Renal cortex interstitium (tissue), 11 donors: Measurements from ENCODE around the gene NOS1AP. TPM values are rescaled to one million over a fixed set of nuclear protein-coding genes. Genes with fewer than 3 reads are reported as not detected.
"Not testable (repeated sequence)": the region's sequence is repeated elsewhere in the genome, so short reads cannot be mapped to it uniquely, and the experiment has no call there.

Source experiments
- DNase-seq, 11 donors: peaks; one replicate each; pipeline ENCODE4 v3.0.0-alpha.2; 2013; ENCODE audit warnings: low read depth in 9 of 11, low spot score in 4 of 11; ENCODE audit errors: extremely low read depth in 1 of 11
- polyA plus RNA-seq, 3 donors: library from polyadenylated mRNA; unstranded; fragments of 120-200 nt; gene quantifications; one replicate each; pipeline ENCODE4 v1.2.1, GENCODE V29; 2013; ENCODE audit not compliant: insufficient read length in 3 of 3

NOS1AP gene
- polyA plus RNA-seq, 3 donors: 9.6 to 18.0 (median 10.4) TPM

DNA sequence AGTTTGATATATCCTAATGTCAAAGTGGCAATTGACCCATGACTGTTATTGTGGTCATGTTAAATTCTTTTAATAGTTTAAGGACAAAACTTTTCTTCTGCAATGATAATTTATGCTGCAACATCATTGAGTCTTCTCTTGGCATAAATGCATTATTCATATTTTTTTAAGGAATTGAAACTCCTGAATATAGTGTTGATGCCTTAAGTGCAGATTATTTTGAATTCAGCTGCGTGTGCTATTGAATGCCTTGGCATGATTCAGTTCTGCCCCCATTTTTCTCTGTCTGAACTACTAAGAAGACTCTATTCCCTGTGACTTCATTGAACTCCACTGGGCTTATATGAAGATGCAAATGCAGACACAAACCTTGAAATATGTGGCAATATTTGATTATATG lies 22.6 kb upstream of the NOS1AP start:
- DNase-seq: no peak

DNA sequence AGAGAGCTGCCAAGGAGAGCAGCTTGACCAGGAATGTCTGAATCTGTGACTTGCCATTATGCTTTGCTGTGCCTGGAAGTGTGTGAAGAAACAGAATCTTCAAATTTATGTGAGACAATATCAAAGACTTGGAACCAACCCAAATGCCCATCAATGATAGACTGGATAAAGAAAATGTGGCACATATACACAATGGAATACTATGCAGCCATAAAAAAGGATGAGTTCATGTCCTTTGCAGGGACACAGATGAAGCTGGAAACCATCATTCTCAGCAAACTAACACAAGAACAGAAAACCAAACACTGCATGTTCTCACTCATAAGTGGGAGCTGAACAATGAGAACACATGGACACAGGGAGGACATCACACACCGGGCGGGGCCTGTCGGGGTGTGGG lies 15.5 kb upstream of the NOS1AP start:
- DNase-seq: not testable (repeated sequence)

DNA sequence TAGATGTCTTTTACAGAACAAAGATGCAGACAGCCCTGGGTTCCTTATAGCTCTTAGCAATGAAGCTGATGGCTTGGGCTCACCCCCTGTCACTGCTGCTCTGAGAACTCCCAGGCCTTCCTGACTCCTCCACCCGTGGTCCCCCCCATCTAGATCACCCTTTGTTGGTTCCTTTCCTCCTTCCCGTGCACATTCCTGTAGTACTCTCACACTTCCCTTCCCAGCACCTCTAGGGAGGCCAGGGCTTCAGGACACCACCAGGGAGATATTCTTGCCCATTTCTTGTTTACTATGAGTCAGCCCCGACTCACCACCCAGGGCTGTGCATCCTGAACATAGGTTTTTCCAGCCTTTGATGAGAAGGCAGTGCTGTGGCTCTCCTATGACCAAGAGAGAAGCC lies 14.4 kb upstream of the NOS1AP start:
- DNase-seq: no peak

DNA sequence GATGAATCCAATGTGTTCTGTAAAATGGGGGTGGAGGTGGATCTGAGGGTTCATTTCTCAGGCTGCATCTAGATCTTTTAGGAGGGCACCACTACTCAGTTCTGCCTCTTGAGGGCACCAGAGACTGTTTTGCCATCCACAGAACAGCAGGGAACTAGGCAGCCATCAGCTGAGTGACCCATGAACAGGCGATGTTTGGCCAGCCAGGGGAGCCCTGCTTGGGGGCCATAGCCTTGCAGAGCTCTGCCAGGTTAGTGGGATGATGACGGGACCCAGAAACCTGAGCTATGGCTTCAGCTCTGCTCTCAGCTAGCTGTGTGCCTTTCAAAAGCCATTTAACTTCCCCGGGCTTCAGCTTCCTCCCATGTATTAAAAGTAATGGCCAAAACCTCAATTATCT lies 13.4 kb upstream of the NOS1AP start:
- DNase-seq: peak in 8 of 11 donors; percentile 38 to 68 (median 60)

DNA sequence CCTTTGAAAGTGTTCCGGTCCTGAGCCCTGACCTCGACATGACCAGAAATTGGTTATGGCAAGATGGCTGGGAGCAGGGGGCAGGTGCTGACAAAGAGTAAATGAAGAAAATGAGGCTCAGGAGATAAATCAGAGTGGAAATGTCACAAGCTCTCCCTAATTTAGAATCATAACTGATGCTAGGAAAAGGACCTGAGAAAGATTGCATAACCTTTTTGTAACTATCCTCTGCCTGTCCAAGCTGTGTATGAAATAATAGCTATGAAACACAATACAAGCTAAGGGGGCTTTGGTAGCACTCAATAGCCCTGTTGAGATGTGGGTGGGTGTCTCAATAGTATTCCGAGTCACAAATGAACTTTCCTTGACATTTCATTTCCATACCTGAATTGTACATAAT lies 12.9 kb upstream of the NOS1AP start:
- DNase-seq: no peak

DNA sequence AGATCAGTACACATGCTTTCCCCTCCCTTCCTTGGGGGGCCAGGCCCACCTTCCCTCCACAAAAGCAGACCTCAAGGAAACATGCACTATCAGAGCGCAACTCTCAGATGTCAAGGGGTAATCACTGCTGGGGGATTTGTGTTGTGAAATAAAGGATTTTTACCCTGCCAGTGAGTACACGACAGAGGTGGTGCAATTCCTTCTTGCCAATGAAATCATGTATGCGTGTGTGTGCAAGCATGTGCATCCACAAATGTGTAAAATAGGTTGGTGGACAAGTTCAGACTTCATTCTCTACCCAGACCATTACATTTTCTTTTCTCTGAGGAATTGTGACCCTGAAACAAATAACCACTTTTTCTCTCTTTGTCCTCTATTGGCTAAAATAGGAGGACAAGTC lies 9.8 kb upstream of the NOS1AP start:
- no peak for DNase-seq

DNA sequence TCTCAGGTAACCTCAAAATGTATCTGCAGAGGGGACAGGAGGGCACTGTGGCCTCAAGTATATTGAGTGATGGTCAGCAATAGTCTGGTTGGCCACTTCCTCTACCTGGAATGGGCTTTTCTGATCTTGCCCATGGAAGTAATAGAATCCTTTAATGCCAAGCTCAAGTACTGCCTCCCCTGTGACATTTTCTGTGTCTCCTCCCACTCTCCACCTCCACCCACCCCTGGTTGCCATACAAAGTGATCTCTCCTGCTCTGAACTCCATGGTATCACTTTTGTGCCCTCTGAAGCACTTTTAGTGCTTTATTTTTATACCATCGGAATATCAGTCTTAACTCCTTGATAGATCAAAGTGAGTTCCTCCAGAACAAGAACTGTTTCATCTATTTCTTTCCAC lies 9.2 kb upstream of the NOS1AP start:
- no peak for DNase-seq

DNA sequence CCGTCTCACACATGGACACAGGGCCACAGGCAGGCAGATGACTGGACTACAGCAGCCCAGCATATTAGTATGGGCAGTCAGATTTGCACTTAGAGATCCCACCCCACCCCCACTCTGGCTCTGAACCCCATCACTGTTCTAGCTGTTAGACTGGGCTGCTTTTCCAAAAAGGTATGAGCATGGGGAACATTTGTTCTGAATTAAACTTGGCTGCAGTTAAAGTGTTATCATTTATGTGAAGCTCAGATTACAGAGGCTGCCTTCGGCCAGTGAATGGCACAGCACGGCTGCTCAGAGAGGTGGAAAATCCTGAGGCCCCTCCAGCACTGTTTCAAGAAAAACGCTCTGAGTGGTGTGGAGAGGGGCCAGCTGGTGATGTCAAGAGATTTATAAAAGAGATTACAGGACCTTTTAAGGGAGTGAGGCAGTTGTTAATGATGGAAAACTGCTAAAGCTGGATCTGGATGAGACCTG lies 6.9 kb upstream of the NOS1AP start:
- DNase-seq: peak in 4 of 11 donors; percentile 14 to 50 (median 32)

DNA sequence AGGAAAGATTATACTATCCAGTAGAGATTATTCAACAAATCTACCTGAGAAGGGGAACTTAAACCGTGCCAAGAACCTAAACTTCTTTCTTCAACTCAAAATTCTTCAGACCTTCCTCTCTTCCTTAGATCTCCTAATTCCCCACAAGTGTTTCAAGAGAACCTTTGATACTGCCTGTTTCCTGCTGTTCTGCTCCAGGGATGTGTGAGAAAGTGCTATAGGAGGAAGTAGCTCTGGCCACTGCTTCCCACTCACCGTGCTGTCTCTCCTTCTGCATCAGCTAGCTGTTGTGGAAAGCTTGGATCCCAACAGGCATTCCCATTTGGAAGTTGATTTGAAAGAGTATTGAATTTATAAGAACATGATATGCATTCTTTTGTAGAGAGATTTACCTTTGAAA lies 4.5 kb upstream of the NOS1AP start:
- DNase-seq: no peak

DNA sequence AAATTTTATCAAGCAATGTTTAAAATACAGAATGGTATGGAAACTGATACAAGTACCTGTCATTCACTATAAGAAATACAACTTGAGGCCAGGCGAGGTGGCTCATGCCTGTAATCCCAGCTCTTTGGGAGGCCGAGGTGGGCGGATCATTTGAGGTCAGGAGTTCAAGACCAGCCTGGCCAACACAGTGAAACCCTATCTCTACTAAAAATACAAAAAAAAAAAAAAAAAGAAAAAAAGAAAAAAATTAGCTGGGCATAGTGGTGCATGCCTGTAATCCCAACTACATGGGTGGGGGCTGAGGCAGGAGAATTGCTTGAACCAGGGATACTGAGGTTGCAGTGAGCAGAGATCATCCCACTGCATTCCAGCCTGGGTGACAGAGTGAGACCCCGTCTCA lies 2.7 kb upstream of the NOS1AP start:
- DNase-seq: not testable (repeated sequence)

DNA sequence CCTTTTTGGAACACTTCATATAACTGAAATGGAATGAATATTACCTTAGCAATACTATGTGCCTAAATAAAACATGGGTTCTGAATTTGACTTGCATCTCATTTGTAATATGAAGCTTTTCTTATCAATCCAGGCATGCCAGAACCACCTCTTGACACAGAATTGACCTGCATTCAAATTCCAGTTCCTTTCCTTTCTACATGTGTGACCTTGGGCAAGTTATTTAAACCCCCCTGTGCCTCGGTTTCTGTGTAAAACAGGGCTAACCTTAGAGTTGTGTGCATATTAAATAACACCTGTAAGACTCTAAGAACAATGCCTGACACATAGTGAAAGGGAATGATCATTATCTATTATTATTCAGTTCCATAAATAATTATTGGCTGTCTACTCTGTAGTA lies 2.0 kb upstream of the NOS1AP start:
- no peak for DNase-seq

DNA sequence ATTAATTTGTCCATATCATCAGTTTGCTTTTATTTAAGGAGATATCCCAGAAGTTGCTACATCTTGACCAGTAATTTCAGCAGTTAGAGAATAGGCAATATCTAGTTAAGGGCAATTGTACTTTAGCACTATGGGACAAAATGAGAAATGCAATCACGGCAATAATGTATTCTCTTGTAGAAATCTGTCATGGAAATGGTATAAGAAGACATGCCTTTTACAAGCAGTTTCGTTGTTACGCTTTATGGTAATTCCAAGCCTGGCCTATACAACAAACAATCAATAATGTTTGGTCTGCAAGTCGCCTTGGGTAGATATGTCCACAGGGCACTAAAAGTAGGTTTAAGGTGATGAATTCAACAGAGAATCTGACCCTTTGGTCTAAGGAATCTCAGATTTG lies 1.2 kb upstream of the NOS1AP start:
- no peak for DNase-seq

DNA sequence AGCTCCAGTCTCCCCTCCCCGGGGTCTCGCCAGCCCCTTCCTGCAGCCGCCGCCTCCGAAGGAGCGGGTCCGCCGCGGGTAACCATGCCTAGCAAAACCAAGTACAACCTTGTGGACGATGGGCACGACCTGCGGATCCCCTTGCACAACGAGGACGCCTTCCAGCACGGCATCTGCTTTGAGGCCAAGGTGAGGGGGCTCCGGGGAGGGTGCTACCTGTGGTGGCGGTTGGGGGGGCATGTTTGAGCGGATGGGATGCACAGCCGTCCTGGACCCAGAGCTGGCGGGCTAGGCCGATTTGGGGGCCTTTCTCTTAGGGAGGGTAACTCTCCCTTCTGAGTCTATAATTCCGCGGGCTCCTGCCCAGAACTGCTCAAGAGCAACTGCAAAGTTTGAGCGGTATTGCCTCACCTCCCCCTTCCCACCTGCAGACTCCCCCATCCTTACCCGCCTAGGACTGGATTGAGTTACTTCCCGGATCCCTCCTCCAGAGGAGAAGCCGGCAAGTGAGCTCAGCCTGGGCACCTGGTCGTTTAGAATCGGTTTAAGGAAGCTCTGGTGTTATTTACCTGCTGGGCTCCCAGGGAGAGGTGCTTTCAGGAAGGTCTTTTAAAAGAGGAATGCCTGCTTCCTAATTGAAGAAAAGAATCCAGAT lies 730 bp downstream of the NOS1AP start:
- DNase-seq: peak in 4 of 11 donors; percentile 27 to 52 (median 38)

DNA sequence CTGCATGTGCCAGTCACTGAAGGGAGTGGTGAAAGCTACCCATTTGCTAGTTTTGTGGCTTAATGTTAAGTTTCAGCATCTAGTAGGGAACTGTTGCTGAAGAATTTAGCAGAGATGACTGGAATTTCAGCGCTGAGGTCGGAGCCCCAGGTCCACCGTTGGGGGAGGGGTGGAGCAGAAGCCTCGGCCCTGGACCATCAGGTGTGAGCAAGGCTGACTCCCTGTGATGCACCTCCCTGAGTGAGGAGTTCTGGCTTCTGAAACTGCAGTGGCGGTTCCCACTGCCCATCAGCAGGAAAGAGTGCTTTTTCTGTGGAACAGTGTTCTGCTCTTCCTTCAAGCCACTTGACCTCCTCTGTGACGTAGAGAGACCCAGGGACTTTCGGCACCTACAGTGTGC lies 1.3 kb downstream of the NOS1AP start:
- DNase-seq: no peak

DNA sequence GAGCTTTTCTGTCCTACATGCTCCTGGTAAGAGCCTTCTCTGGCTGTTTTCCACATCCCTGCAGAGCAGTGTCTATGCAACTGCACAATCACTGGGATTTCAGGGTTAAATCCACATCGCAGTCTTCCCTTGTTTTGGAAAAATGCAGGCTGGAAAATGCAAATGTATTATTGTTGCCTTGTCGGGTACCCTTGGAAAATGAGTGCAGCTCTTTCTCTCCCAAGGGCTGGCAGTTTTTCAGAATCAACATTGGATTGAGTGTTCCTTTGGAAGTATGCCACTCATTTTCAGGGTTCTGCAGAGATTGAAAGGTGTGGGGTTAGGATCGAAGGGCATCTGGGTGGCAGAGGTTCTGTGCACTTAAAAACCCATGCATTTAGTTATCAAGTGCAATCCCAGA lies 3.2 kb downstream of the NOS1AP start:
- DNase-seq: no peak

DNA sequence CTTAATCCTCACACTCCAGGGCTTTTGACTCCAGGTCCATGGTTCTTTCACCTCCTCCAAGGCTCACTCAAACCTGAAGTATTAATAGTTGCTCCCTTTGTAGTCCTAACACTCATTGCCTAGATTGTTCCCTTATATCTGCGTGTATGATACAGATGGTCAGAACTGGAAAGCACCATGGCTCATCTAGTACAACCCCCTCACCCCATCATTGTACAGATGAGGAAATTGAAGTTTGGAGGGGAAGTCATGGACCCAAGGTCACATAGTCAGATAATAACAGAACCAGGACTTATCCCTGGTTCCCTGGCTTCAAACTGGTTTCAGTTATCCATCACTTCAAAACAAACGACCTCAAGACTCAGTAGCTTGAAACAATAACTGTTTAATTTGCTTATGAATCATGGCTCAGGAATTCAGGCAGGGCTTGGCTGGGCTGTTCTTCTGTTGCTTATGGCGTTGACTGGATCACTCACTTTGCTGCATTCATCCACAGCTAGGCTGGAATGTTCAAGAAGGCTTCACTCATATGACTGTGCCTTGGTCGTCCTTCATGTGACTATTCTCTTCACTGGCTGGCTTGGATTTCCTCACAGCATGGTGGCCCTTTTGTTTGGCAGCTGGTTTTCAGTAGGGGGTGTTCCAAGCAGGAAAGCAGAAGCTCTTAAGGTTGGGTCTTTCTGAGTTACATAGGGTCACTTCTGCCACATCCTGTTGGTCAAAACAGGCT lies 5.0 kb downstream of the NOS1AP start:
- DNase-seq: no peak

DNA sequence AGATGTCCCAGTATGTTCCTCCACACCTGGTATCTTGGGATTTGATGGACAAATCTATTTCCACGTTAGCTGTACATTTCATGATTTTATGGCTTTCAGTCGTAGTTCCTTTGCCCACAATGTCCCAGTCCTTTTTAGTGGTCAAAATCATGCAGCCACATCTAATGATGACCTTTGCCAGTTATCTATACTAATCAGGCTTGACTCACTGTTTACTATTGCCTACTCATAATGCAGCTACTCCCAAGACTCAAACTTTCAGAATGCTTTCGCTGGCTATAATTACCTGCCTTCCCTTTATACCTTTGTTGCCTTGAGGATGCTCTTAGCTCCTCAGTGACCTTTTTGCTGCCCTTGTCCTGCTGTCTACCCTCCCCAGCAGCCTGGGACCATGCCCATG lies 6.4 kb downstream of the NOS1AP start:
- DNase-seq: no peak

DNA sequence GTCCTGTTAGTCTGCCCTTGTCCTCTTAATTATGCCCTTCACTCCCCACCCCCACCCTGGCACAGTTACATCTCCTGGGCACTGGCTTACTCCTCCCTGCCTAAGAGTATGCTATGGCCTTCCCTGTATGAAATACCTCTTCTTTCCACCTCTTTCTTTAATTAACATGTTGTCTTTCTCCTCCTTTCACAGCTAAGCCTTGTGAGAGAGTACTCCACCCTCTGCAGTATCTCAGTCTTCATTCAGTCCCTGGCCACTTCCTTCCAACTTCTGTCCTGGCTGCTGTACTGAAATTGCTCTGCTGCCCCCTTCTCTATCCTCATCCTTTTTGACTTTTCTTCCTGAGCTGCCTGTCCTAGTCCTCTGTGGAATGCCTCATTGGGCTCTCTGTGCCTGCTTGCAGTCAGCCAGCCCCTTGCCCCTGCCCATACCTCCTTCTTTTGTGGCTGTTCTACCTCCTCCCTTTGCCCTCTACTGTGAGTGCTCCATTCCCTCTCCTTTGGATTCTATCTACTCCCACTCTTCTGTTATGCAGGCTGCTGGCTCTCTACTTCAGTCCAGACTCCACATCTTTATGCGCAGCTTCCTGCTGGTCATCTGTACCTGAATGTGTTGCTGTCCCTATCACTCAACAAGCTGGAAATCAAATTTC lies 8.3 kb downstream of the NOS1AP start:
- DNase-seq: no peak

DNA sequence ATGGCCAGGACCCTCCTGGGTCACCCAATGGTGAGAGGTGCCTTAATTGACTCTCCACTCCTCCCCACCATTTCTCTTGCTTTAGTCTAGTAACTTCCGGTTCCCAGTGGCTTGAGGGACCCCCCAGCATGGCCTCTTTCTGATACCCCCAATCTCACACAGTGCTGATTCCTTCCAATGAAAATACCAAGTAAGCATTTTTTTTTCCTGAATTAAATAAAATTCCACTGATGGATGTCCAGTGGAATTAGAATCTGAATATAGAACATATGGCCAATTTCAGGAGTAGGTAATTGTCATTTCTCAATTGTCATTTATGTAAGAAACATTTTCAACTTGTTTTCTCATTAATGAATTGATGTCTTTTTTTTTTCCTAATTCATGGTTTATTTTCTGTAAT lies 9.5 kb downstream of the NOS1AP start:
- no peak for DNase-seq

DNA sequence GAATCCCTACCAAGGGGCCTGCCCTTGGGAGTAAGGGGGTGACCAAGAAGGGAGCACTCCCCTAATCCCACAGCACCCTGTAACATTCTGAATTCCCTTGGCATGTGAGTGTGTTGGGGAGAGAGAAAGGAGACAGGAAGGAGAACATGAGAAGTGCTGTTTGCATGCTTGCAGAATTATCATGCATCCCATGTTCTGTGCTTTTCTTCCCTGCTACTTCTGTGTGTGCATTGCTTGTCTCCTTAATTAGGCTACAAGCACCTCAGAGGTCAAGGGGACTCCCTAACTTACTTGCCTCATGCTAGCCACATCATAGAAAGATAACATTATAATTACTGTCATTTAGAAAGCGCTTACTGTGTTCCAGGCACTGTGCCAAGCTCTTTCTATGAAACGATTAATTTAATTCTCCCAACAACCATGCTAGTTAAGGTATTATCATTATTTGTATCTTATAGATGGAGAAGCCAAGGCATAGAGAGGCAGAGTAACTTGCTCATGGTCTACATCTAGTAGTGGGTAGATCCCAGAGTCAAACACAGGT lies 11.1 kb downstream of the NOS1AP start:
- no peak for DNase-seq
